ENCODE results near the gene ARID4B. TPM values are rescaled to one million over a fixed set of nuclear protein-coding genes. Genes with fewer than 3 reads are reported as not detected.
"Not testable (repeated sequence)": the region's sequence is repeated elsewhere in the genome, so short reads cannot be mapped to it uniquely, and the experiment has no call there.

Gene ARID4B
- total RNA-seq: 17.9 and 59.3 TPM in 2 replicates

- DNase-seq (ENCODE audit: low read depth): no peak
These were observed at the start of gene ARID4B for GRCh38 chr1:235327559-235328270. Gene ARID4B, minus strand, starts transcription at chr1:235328179. Its CDS starts 1,260 bp downstream, at chr1:235326919.

GRCh38 chr1:235375919-235376605 lies 48.1 kb upstream of the ARID4B start:
- no peak for DNase-seq (ENCODE audit: low read depth)

GRCh38 chr1:235369802-235370201 lies 41.8 kb upstream of the ARID4B start:
- DNase-seq (ENCODE audit: low read depth): no peak

GRCh38 chr1:235368428-235368827 lies 40.4 kb upstream of the ARID4B start:
- DNase-seq (ENCODE audit: low read depth): no peak

- peak; percentile 97 for DNase-seq (ENCODE audit: low read depth)
These were observed 39.3 kb upstream of the ARID4B start, which contains the start of gene TBCE for GRCh38 chr1:235367000-235367908. Gene TBCE, plus strand, starts transcription at chr1:235367427. Its CDS starts 12,623 bp downstream, at chr1:235380050.

GRCh38 chr1:235366286-235366685 lies 38.3 kb upstream of the ARID4B start:
- no peak for DNase-seq (ENCODE audit: low read depth)

- not testable (repeated sequence) for DNase-seq (ENCODE audit: low read depth)
These were observed 36.2 kb upstream of the ARID4B start for GRCh38 chr1:235364189-235364588.

- DNase-seq (ENCODE audit: low read depth): no peak
These were observed 30.9 kb upstream of the ARID4B start for GRCh38 chr1:235358899-235359298.

GRCh38 chr1:235357485-235358373 lies 29.8 kb upstream of the ARID4B start:
- DNase-seq (ENCODE audit: low read depth): no peak

- no peak for DNase-seq (ENCODE audit: low read depth)
These were observed 23.9 kb upstream of the ARID4B start for GRCh38 chr1:235351898-235352297.

GRCh38 chr1:235351441-235351840 lies 23.5 kb upstream of the ARID4B start:
- no peak for DNase-seq (ENCODE audit: low read depth)

GRCh38 chr1:235343726-235344125 lies 15.7 kb upstream of the ARID4B start:
- DNase-seq (ENCODE audit: low read depth): no peak

GRCh38 chr1:235342471-235342870 lies 14.5 kb upstream of the ARID4B start:
- no peak for DNase-seq (ENCODE audit: low read depth)

- no peak for DNase-seq (ENCODE audit: low read depth)
These were observed 14.1 kb upstream of the ARID4B start for GRCh38 chr1:235342039-235342438.

- no peak for DNase-seq (ENCODE audit: low read depth)
These were observed 13.4 kb upstream of the ARID4B start for GRCh38 chr1:235341334-235341733.

GRCh38 chr1:235339746-235340145 lies 11.8 kb upstream of the ARID4B start:
- no peak for DNase-seq (ENCODE audit: low read depth)

- peak; percentile 83 for DNase-seq (ENCODE audit: low read depth)
These were observed 8.9 kb upstream of the ARID4B start for GRCh38 chr1:235336903-235337302.

- DNase-seq (ENCODE audit: low read depth): no peak
These were observed 3.4 kb upstream of the ARID4B start for GRCh38 chr1:235331401-235331800.

GRCh38 chr1:235330918-235331285 lies 2.9 kb upstream of the ARID4B start:
- DNase-seq (ENCODE audit: low read depth): no peak

GRCh38 chr1:235329139-235329902 lies 1.3 kb upstream of the ARID4B start:
- DNase-seq (ENCODE audit: low read depth): peak; percentile 36

Data from renal cortical epithelial cell (primary cell).